SK-N-SH treated with all-trans-retinoic acid at 6 μM for 48 hours (cell line): ENCODE results near the gene MTFR1L.
A peak's percentile ranks its signal among the peaks of the same experiment; 100 is the strongest.

Experiments used
- ARNTL ChIP-seq: fragments of 450-650 bp; formaldehyde crosslinking; IDR thresholded peaks from 2 replicates; pipeline ENCODE4 v1.5.0; 2020; ENCODE audit warnings: low read depth, mild to moderate bottlenecking, moderate library complexity, borderline replicate concordance
- CSDC2 ChIP-seq: fragments of 250-450 bp; sonication (Bioruptor Pico); IDR thresholded peaks from 2 replicates; pipeline ENCODE4 v1.5.0; 2020; ENCODE audit warnings: mild to moderate bottlenecking, moderate library complexity
- ESRRG ChIP-seq: fragments of 250-450 bp; sonication (Bioruptor Pico); IDR thresholded peaks from 2 replicates; pipeline ENCODE4 v1.6.1; 2021; ENCODE audit warnings: mild to moderate bottlenecking
- GLIS3 ChIP-seq: fragments of 250-450 bp; sonication (Bioruptor Pico); IDR thresholded peaks from 2 replicates; pipeline ENCODE4 v1.5.0; 2020; ENCODE audit warnings: mild to moderate bottlenecking, moderate library complexity
- ISL1 ChIP-seq: fragments of 250-450 bp; sonication (Bioruptor Pico); IDR thresholded peaks from 2 replicates; pipeline ENCODE4 v2.1.2; 2022; ENCODE audit warnings: mild to moderate bottlenecking, moderate library complexity
- PPARA ChIP-seq: fragments of 250-450 bp; sonication (Bioruptor Pico); IDR thresholded peaks from 2 replicates; pipeline ENCODE4 v1.5.0; 2020; ENCODE audit warnings: mild to moderate bottlenecking, borderline replicate concordance
- RARB ChIP-seq: fragments of 250-450 bp; sonication (Bioruptor Pico); IDR thresholded peaks from 2 replicates; pipeline ENCODE4 v1.8.0; 2021; ENCODE audit warnings: mild to moderate bottlenecking, moderate library complexity
- ZC3H10 ChIP-seq: fragments of 250-450 bp; sonication (Bioruptor Pico); IDR thresholded peaks from 2 replicates; pipeline ENCODE4 v1.5.1; 2021; ENCODE audit warnings: mild to moderate bottlenecking, moderate library complexity
- ZFP3 ChIP-seq: fragments of 250-450 bp; sonication (Bioruptor Pico); IDR thresholded peaks from 2 replicates; pipeline ENCODE4 v1.5.0; 2020; ENCODE audit warnings: mild to moderate bottlenecking, moderate library complexity
- ZFP30 ChIP-seq: fragments of 450-650 bp; formaldehyde crosslinking; IDR thresholded peaks from 2 replicates; pipeline ENCODE4 v1.5.0; 2022; ENCODE audit warnings: mild to moderate bottlenecking, moderate library complexity
- ZNF8 ChIP-seq: fragments of 450-650 bp; formaldehyde crosslinking; IDR thresholded peaks from 2 replicates; pipeline ENCODE4 v1.5.0; 2020; ENCODE audit warnings: mild to moderate bottlenecking, moderate library complexity
- TF ChIP-seq, protein P1 (sequence below): fragments of 250-450 bp; sonication (Bioruptor Pico); IDR thresholded peaks from 2 replicates; pipeline ENCODE4 v1.5.1; 2020; ENCODE audit warnings: low read depth, mild to moderate bottlenecking, moderate library complexity
- TF ChIP-seq, protein P2 (sequence below): fragments of 250-450 bp; sonication (Bioruptor Pico); IDR thresholded peaks from 2 replicates; pipeline ENCODE4 v1.5.1; 2021; ENCODE audit warnings: mild to moderate bottlenecking, moderate library complexity
- TF ChIP-seq, protein P3 (sequence below): fragments of 250-450 bp; sonication (Bioruptor Pico); IDR thresholded peaks from 2 replicates; pipeline ENCODE4 v1.8.0; 2020; ENCODE audit warnings: mild to moderate bottlenecking, moderate library complexity, borderline replicate concordance

DNA sequence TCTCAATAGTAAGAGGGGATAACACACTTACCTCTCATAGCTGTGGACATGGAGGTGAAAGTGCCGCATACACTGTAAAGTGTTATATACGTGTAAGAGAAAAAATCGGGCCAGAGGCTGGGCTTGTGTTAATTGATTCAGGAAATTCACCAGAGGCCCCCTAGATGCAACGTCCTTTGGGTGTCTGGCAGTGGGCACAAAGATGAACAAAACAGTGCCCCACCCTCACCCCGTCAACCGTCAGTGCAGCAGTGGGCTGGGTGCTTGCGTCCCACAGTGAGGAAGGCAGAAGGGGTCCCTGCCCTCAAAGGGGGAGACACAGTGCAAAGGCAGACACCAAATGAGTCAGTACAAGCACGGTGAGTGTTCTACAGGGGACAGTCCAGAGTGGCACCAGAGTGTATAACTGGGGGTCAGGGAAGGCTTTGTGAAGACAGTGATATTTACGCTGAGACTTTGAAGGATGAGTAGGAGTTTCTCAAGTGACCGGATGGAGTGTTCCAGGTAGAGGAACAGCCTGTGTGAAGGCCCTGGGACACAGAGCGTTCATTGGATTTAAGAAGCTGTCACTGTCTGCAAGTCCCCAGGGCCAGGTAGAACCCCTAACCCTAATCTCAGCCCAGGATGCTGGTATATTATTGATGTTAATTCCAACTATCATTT is 6.6 kb upstream of the MTFR1L start:
- no peak for TF ChIP-seq GLIS3 (CRISPR knock-in tag)
- TF ChIP-seq ARNTL: no peak
- no peak for TF ChIP-seq ZFP30 (CRISPR knock-in tag)
- TF ChIP-seq ESRRG: no peak
- TF ChIP-seq ZC3H10 (CRISPR knock-in tag): no peak
- TF ChIP-seq, protein P1, sequence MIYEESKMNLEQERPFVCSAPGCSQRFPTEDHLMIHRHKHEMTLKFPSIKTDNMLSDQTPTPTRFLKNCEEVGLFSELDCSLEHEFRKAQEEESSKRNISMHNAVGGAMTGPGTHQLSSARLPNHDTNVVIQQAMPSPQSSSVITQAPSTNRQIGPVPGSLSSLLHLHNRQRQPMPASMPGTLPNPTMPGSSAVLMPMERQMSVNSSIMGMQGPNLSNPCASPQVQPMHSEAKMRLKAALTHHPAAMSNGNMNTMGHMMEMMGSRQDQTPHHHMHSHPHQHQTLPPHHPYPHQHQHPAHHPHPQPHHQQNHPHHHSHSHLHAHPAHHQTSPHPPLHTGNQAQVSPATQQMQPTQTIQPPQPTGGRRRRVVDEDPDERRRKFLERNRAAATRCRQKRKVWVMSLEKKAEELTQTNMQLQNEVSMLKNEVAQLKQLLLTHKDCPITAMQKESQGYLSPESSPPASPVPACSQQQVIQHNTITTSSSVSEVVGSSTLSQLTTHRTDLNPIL: no peak
- no peak for TF ChIP-seq RARB (CRISPR knock-in tag)
- TF ChIP-seq ISL1: no peak
- TF ChIP-seq ZFP3 (CRISPR knock-in tag): peak; percentile 83
- no peak for TF ChIP-seq PPARA (CRISPR knock-in tag)
- TF ChIP-seq, protein P2, sequence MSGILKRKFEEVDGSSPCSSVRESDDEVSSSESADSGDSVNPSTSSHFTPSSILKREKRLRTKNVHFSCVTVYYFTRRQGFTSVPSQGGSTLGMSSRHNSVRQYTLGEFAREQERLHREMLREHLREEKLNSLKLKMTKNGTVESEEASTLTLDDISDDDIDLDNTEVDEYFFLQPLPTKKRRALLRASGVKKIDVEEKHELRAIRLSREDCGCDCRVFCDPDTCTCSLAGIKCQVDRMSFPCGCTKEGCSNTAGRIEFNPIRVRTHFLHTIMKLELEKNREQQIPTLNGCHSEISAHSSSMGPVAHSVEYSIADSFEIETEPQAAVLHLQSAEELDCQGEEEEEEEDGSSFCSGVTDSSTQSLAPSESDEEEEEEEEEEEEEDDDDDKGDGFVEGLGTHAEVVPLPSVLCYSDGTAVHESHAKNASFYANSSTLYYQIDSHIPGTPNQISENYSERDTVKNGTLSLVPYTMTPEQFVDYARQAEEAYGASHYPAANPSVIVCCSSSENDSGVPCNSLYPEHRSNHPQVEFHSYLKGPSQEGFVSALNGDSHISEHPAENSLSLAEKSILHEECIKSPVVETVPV (CRISPR knock-in tag): no peak
- no peak for TF ChIP-seq CSDC2 (CRISPR knock-in tag)
- TF ChIP-seq, protein P3, sequence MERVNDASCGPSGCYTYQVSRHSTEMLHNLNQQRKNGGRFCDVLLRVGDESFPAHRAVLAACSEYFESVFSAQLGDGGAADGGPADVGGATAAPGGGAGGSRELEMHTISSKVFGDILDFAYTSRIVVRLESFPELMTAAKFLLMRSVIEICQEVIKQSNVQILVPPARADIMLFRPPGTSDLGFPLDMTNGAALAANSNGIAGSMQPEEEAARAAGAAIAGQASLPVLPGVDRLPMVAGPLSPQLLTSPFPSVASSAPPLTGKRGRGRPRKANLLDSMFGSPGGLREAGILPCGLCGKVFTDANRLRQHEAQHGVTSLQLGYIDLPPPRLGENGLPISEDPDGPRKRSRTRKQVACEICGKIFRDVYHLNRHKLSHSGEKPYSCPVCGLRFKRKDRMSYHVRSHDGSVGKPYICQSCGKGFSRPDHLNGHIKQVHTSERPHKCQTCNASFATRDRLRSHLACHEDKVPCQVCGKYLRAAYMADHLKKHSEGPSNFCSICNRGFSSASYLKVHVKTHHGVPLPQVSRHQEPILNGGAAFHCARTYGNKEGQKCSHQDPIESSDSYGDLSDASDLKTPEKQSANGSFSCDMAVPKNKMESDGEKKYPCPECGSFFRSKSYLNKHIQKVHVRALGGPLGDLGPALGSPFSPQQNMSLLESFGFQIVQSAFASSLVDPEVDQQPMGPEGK (CRISPR knock-in tag): no peak
- TF ChIP-seq ZNF8 (CRISPR knock-in tag): no peak
